IMR-90 (cell line): ENCODE measurements around the gene LRP6. TPM values are rescaled to one million over a fixed set of nuclear protein-coding genes. Genes with fewer than 3 reads are reported as not detected.

Experiments used
- ATAC-seq: fragments of 200-7000 bp; cut with Tn5 transposase; 2 replicates; pipeline ENCODE4 v1.9.1; 2020; ENCODE audit warnings: low read depth, mild to moderate bottlenecking, moderate library complexity
- BruUV-seq: library from RNA; stranded (reverse); fragments of 400-500 nt; replicated peaks from 2 replicates; lab custom pipeline; 2021; lab: Mats Ljungman, UMichigan
- CTCF ChIA-PET: fragments of 300-600 bp; formaldehyde crosslinking; extraction: SDS; loops from one replicate; lab custom pipeline; 2021; ENCODE audit warnings: antibody characterized with exemption; lab: Yijun Ruan, JAX
- POLR2A ChIA-PET: fragments of 300-600 bp; sonication (Branson Sonifier 250); formaldehyde crosslinking; loops from one replicate; lab custom pipeline; 2022; ENCODE audit warnings: antibody characterized with exemption; ENCODE audit not compliant: unreplicated experiment; lab: Charles Lee
- DNase-seq: peaks from one replicate; pipeline ENCODE4 v3.0.0; 2013
- H2AFZ ChIP-seq: replicated peaks from 2 replicates; pipeline ENCODE3; 2013; ENCODE audit warnings: low read length, mild to moderate bottlenecking; ENCODE audit not compliant: poor library complexity
- H2AK5ac ChIP-seq: 2 replicates; pipeline ENCODE4 v1.6.1; 2013; ENCODE audit warnings: low read depth, low read length, inconsistent platforms
- H2AK9ac ChIP-seq: replicated peaks from 2 replicates; pipeline ENCODE3; 2013; ENCODE audit warnings: mild to moderate bottlenecking, low read depth, low read length, moderate library complexity; ENCODE audit not compliant: poor library complexity
- H2BK120ac ChIP-seq: 2 replicates; pipeline ENCODE4 v1.6.1; 2013; ENCODE audit warnings: low read depth, low read length, inconsistent platforms
- H2BK15ac ChIP-seq: 3 replicates; pipeline ENCODE4 v1.6.1; 2013; ENCODE audit warnings: low read depth, low read length, inconsistent platforms
- H2BK20ac ChIP-seq: 2 replicates; pipeline ENCODE4 v1.6.1; 2013; ENCODE audit warnings: low read depth, mild to moderate bottlenecking, inconsistent platforms, low read length, moderate library complexity
- H2BK5ac ChIP-seq: 2 replicates; pipeline ENCODE4 v1.6.1; 2013; ENCODE audit warnings: mild to moderate bottlenecking, low read depth, low read length, inconsistent platforms; ENCODE audit not compliant: poor library complexity, severe bottlenecking
- H3K14ac ChIP-seq: replicated peaks from 2 replicates; pipeline ENCODE4 v1.6.1; 2013; ENCODE audit warnings: low read depth, low read length, inconsistent platforms
- H3K18ac ChIP-seq: 2 replicates; pipeline ENCODE4 v1.6.1; 2013; ENCODE audit warnings: low read depth, low read length, control low read depth
- H3K23ac ChIP-seq: 2 replicates; pipeline ENCODE4 v1.6.1; 2013; ENCODE audit warnings: low read depth, low read length, inconsistent platforms
- H3K27ac ChIP-seq: 2 replicates; pipeline ENCODE4 v1.5.1; 2013; ENCODE audit warnings: mild to moderate bottlenecking, control low read depth, low read length; ENCODE audit not compliant: insufficient read depth
- H3K27me3 ChIP-seq: 2 replicates; pipeline ENCODE4 v1.6.1; 2013; ENCODE audit warnings: low read length; ENCODE audit not compliant: control insufficient read depth, insufficient read depth
- H3K36me3 ChIP-seq: 2 replicates; pipeline ENCODE4 v1.6.1; 2013; ENCODE audit warnings: low read length, mixed read lengths; ENCODE audit not compliant: control insufficient read depth, insufficient read depth
- H3K4ac ChIP-seq: 2 replicates; pipeline ENCODE4 v1.6.1; 2013; ENCODE audit warnings: low read depth, low read length, inconsistent platforms
- H3K4me1 ChIP-seq: 2 replicates; pipeline ENCODE4 v1.6.1; 2013; ENCODE audit warnings: low read length, mixed read lengths; ENCODE audit not compliant: control insufficient read depth, insufficient read depth
- H3K4me2 ChIP-seq: 2 replicates; pipeline ENCODE4 v1.6.1; 2013; ENCODE audit warnings: low read depth, mild to moderate bottlenecking, control low read depth, low read length, moderate library complexity
- H3K4me3 ChIP-seq: 2 replicates; pipeline ENCODE4 v1.5.1; 2013; ENCODE audit warnings: low read depth, mild to moderate bottlenecking, control low read depth, low read length, moderate library complexity; ENCODE audit not compliant: insufficient read depth
- H3K56ac ChIP-seq: 2 replicates; pipeline ENCODE4 v1.6.1; 2013; ENCODE audit warnings: low read length, inconsistent platforms; ENCODE audit not compliant: insufficient read depth; ENCODE audit errors: extremely low read depth
- H3K79me1 ChIP-seq, 2 experiments: 2 replicates each; pipeline ENCODE4 v1.6.1; 2013; ENCODE audit warnings: low read length in 2 of 2, inconsistent platforms in 1 of 2, low read depth in 1 of 2
- H3K9ac ChIP-seq: 2 replicates; pipeline ENCODE4 v1.6.1; 2013; ENCODE audit warnings: low read depth, low read length, control low read depth
- H3K9me1 ChIP-seq: 2 replicates; pipeline ENCODE4 v1.6.1; 2013; ENCODE audit warnings: low read length, inconsistent platforms; ENCODE audit not compliant: insufficient read depth
- H3K9me3 ChIP-seq: 2 replicates; pipeline ENCODE4 v1.6.1; 2013; ENCODE audit warnings: low read length; ENCODE audit not compliant: control insufficient read depth, insufficient read depth
- H4K20me1 ChIP-seq: 2 replicates; pipeline ENCODE4 v1.6.1; 2013; ENCODE audit warnings: low read length, inconsistent platforms; ENCODE audit not compliant: insufficient read depth
- H4K5ac ChIP-seq: 2 replicates; pipeline ENCODE4 v1.6.1; 2013; ENCODE audit warnings: mild to moderate bottlenecking, low read depth, low read length, control low read depth
- H4K8ac ChIP-seq, 2 experiments: 2 replicates each; pipeline ENCODE4 v1.6.1; 2013; ENCODE audit warnings: low read depth in 2 of 2, low read length in 2 of 2, control low read depth in 1 of 2, inconsistent platforms in 1 of 2
- H4K91ac ChIP-seq: 2 replicates; pipeline ENCODE4 v1.6.1; 2013; ENCODE audit warnings: low read depth, low read length, inconsistent platforms; ENCODE audit not compliant: insufficient read depth
- RAD21 ChIP-seq: IDR thresholded peaks from 2 replicates; pipeline ENCODE4 v1.6.1; 2012; ENCODE audit warnings: low read length, improper control_type of control experiment
- RFX5 ChIP-seq: IDR thresholded peaks from 2 replicates; pipeline ENCODE4 v1.8.0; 2012; ENCODE audit warnings: low read depth, mild to moderate bottlenecking, low read length, moderate library complexity
- WGBS, 2 experiments: methylation state at CpG; one replicate each; pipeline versions ENCODE4 v1.1.5 to v1.1.7; 2013; ENCODE audit warnings: missing lambda C conversion rate in 2 of 2; ENCODE audit not compliant: insufficient read length in 1 of 2; ENCODE audit errors: extremely low coverage in 2 of 2; 5-methylcytosine and 5-hydroxymethylcytosine counted together
- dilution Hi-C: fragments of 300-500 bp; cut with HindIII; formaldehyde crosslinking; loops from one replicate; pipeline ENCODE4 v1.14.3; 2018; ENCODE audit warnings: low sequenced_read_pairs; ENCODE audit not compliant: unreplicated experiment
- in situ Hi-C: fragments of 300-500 bp; cut with MboI; formaldehyde crosslinking; loops from 3 replicates; pipeline ENCODE4 v1.14.3; 2019; ENCODE audit warnings: low sequenced_read_pairs, inconsistent platforms, mixed read lengths
- intact Hi-C: fragments of 100-400 bp; cut with micrococcal nuclease; formaldehyde crosslinking; loops from 2 replicates; pipeline ENCODE4 v1.10.0; 2022
- microRNA-seq, 2 experiments: library from miRNA; stranded (forward) in 1 of 2; unstranded in 1 of 2; fragments of 10-50 nt in 1 of 2; fragments of <30 nt in 1 of 2; gene quantifications in 1 of 2; microRNA quantifications in 1 of 2; one replicate each; pipeline versions ENCODE3 to v1.1.0; 2013 to 2020; ENCODE audit not compliant: insufficient read depth in 1 of 2, insufficient read length in 1 of 2, unreplicated experiment in 1 of 2
- polyA plus RNA-seq, 3 experiments: library from polyadenylated mRNA; depleted of rRNA; stranded (reverse); fragments of >200 nt; gene quantifications; 2 replicates each; pipeline ENCODE4 v1.2.3, GENCODE V29; 2012; ENCODE audit warnings: low replicate concordance in 1 of 3
- small RNA-seq, 5 experiments: library from RNA; depleted of rRNA; stranded (forward); fragments of <200 nt; gene quantifications; one replicate each; pipeline ENCODE3, GENCODE V24; 2012
- total RNA-seq: library from RNA; depleted of rRNA; stranded (reverse); fragments of >200 nt; gene quantifications from 2 replicates; pipeline ENCODE4 v1.2.3, GENCODE V29; 2012; rRNA removed
- TF ChIP-seq, protein P1 (sequence below): fragments of 150-350 bp; IDR thresholded peaks from 2 replicates; pipeline ENCODE4 v1.6.1; 2017; ENCODE audit warnings: mild to moderate bottlenecking, antibody characterized with exemption, low read length, low read depth

Gene LRP6
- total and polyA plus RNA-seq, 2 of the 4 experiments (the other 2 are of a cell fraction): 14.2 to 32.1 TPM

DNA sequence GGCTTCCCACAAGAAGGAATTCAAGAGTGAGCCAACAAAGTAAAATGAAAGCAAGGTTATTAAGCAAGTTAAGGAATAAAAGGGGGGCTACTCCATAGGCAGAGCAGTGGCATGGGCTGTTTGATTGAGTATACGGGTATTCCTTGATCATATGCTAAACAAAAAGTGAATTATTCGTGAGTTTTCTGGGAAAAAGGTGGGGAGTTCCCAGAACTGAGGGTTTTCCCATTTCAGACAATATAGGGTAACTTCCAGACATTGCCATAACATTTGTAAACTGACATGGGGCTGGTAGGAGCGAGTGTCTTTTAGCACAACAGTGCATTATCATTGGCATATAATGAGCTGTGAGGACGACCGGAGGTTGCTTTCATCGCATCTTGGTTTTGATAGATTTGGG, 198.1 kb downstream of the LRP6 start:
- Histone ChIP-seq H3K27ac (no peak overlapping the region), H3K23ac (no peak overlapping the region), H4K91ac (no peak overlapping the region), H2BK120ac (no peak overlapping the region), H3K4me1 (no peaks in the 10 kb centered on the region), H2AFZ (no peak overlapping the region), H2AK5ac (no peak overlapping the region), H2AK9ac (no peak overlapping the region), H3K79me1 (no peaks in the 10 kb centered on the region), H3K4me3 (no peak overlapping the region), H2BK20ac (no peak overlapping the region), H3K9me3 (no peaks in the 10 kb centered on the region), H3K9me1 (no peaks in the 10 kb centered on the region), H3K9ac (no peak overlapping the region), H4K8ac (no peak overlapping the region), H3K27me3 (peaks cover 26% of the 10 kb centered on the region), H4K5ac (no peak overlapping the region), H2BK5ac (no peak overlapping the region), H3K4me2 (no peak overlapping the region), H3K14ac (no peak overlapping the region), H3K56ac (no peak overlapping the region), H3K18ac (no peak overlapping the region), H4K20me1 (no peaks in the 10 kb centered on the region), H3K4ac (no peak overlapping the region), H3K36me3 (no peaks in the 10 kb centered on the region), H2BK15ac (no peak overlapping the region)
- ATAC-seq (no peak), DNase-seq (no peak)
- dilution Hi-C loops (no loop called here), in situ Hi-C loops (no loop called here), intact Hi-C loops (no loop called here)
- CTCF ChIA-PET: no interaction called here
- POLR2A ChIA-PET: no interaction called here
- TF ChIP-seq RAD21 (no peak), RFX5 (no peak)
- TF ChIP-seq, protein P1, sequence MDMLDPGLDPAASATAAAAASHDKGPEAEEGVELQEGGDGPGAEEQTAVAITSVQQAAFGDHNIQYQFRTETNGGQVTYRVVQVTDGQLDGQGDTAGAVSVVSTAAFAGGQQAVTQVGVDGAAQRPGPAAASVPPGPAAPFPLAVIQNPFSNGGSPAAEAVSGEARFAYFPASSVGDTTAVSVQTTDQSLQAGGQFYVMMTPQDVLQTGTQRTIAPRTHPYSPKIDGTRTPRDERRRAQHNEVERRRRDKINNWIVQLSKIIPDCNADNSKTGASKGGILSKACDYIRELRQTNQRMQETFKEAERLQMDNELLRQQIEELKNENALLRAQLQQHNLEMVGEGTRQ: no peak
- WGBS, 2 experiments: 50% methylated on average over 2 of the region's 6 CpGs; no CpG with 5 or more reads in 1 of the 2 experiments
- no TSS peak for BruUV-seq

Small RNAs within 50 kb of the gene (microRNA-seq; reads per million reads assigned to microRNA genes)
- gene MIR1244-4 (ENCODE audit: unreplicated experiment) (not detected), gene RNU6-318P (ENCODE audit: insufficient read depth, insufficient read length) (not detected), gene RNU6-545P (ENCODE audit: insufficient read depth, insufficient read length) (not detected)

Small RNAs within 50 kb of the gene (small RNA-seq; reads per million reads assigned to genes)
- gene RNU6-318P (0 reads per million in 5 experiments), gene RNU6-545P (0.21 to 11.4 (median 1.2) reads per million in 5 experiments)

Other genes starting within 250 kb of the LRP6 start
- gene BCL2L14, start 196.1 kb downstream of the LRP6 start, total RNA-seq: not detected in 2 replicates
- gene BCL2L14, start 196.1 kb downstream of the LRP6 start, polyA plus RNA-seq (2012; rRNA removed): not detected in 2 replicates
- gene MANSC1, start 83.2 kb upstream of the LRP6 start, total RNA-seq: 1.1 TPM in 2 replicates
- gene MANSC1, start 83.2 kb upstream of the LRP6 start, polyA plus RNA-seq (2012; rRNA removed): 1.9 and 2.2 TPM in 2 replicates
- 14.7 and 18.3 TPM in 2 replicates for gene BORCS5, start 90.0 kb upstream of the LRP6 start, total RNA-seq
- gene BORCS5, start 90.0 kb upstream of the LRP6 start, polyA plus RNA-seq (2012; rRNA removed): 12.2 and 14.4 TPM in 2 replicates